IMR-90 (cell line): Measurements from ENCODE around the gene EML4. TPM values are rescaled to one million over a fixed set of nuclear protein-coding genes. Genes with fewer than 3 reads are reported as not detected.
A peak's percentile ranks its signal among the peaks of the same experiment; 100 is the strongest.

Experiments used
- ATAC-seq: fragments of 200-7000 bp; cut with Tn5 transposase; 2 replicates; pipeline ENCODE4 v1.9.1; 2020; ENCODE audit warnings: low read depth, mild to moderate bottlenecking, moderate library complexity
- BruUV-seq: library from RNA; stranded (reverse); fragments of 400-500 nt; replicated peaks from 2 replicates; lab custom pipeline; 2021; lab: Mats Ljungman, UMichigan
- CTCF ChIA-PET: fragments of 300-600 bp; formaldehyde crosslinking; extraction: SDS; loops from one replicate; lab custom pipeline; 2021; ENCODE audit warnings: antibody characterized with exemption; lab: Yijun Ruan, JAX
- POLR2A ChIA-PET: fragments of 300-600 bp; sonication (Branson Sonifier 250); formaldehyde crosslinking; loops from one replicate; lab custom pipeline; 2022; ENCODE audit warnings: antibody characterized with exemption; ENCODE audit not compliant: unreplicated experiment; lab: Charles Lee
- DNase-seq: peaks from one replicate; pipeline ENCODE4 v3.0.0; 2013
- H2AFZ ChIP-seq: replicated peaks from 2 replicates; pipeline ENCODE3; 2013; ENCODE audit warnings: low read length, mild to moderate bottlenecking; ENCODE audit not compliant: poor library complexity
- H2AK5ac ChIP-seq: 2 replicates; pipeline ENCODE4 v1.6.1; 2013; ENCODE audit warnings: low read depth, low read length, inconsistent platforms
- H2AK9ac ChIP-seq: replicated peaks from 2 replicates; pipeline ENCODE3; 2013; ENCODE audit warnings: mild to moderate bottlenecking, low read depth, low read length, moderate library complexity; ENCODE audit not compliant: poor library complexity
- H2BK120ac ChIP-seq: 2 replicates; pipeline ENCODE4 v1.6.1; 2013; ENCODE audit warnings: low read depth, low read length, inconsistent platforms
- H2BK15ac ChIP-seq: 3 replicates; pipeline ENCODE4 v1.6.1; 2013; ENCODE audit warnings: low read depth, low read length, inconsistent platforms
- H2BK20ac ChIP-seq: 2 replicates; pipeline ENCODE4 v1.6.1; 2013; ENCODE audit warnings: low read depth, mild to moderate bottlenecking, inconsistent platforms, low read length, moderate library complexity
- H2BK5ac ChIP-seq: 2 replicates; pipeline ENCODE4 v1.6.1; 2013; ENCODE audit warnings: mild to moderate bottlenecking, low read depth, low read length, inconsistent platforms; ENCODE audit not compliant: poor library complexity, severe bottlenecking
- H3K14ac ChIP-seq: replicated peaks from 2 replicates; pipeline ENCODE4 v1.6.1; 2013; ENCODE audit warnings: low read depth, low read length, inconsistent platforms
- H3K18ac ChIP-seq: 2 replicates; pipeline ENCODE4 v1.6.1; 2013; ENCODE audit warnings: low read depth, low read length, control low read depth
- H3K23ac ChIP-seq: 2 replicates; pipeline ENCODE4 v1.6.1; 2013; ENCODE audit warnings: low read depth, low read length, inconsistent platforms
- H3K27ac ChIP-seq: 2 replicates; pipeline ENCODE4 v1.5.1; 2013; ENCODE audit warnings: mild to moderate bottlenecking, control low read depth, low read length; ENCODE audit not compliant: insufficient read depth
- H3K27me3 ChIP-seq: 2 replicates; pipeline ENCODE4 v1.6.1; 2013; ENCODE audit warnings: low read length; ENCODE audit not compliant: control insufficient read depth, insufficient read depth
- H3K36me3 ChIP-seq: 2 replicates; pipeline ENCODE4 v1.6.1; 2013; ENCODE audit warnings: low read length, mixed read lengths; ENCODE audit not compliant: control insufficient read depth, insufficient read depth
- H3K4ac ChIP-seq: 2 replicates; pipeline ENCODE4 v1.6.1; 2013; ENCODE audit warnings: low read depth, low read length, inconsistent platforms
- H3K4me1 ChIP-seq: 2 replicates; pipeline ENCODE4 v1.6.1; 2013; ENCODE audit warnings: low read length, mixed read lengths; ENCODE audit not compliant: control insufficient read depth, insufficient read depth
- H3K4me2 ChIP-seq: 2 replicates; pipeline ENCODE4 v1.6.1; 2013; ENCODE audit warnings: low read depth, mild to moderate bottlenecking, control low read depth, low read length, moderate library complexity
- H3K4me3 ChIP-seq: 2 replicates; pipeline ENCODE4 v1.5.1; 2013; ENCODE audit warnings: low read depth, mild to moderate bottlenecking, control low read depth, low read length, moderate library complexity; ENCODE audit not compliant: insufficient read depth
- H3K56ac ChIP-seq: 2 replicates; pipeline ENCODE4 v1.6.1; 2013; ENCODE audit warnings: low read length, inconsistent platforms; ENCODE audit not compliant: insufficient read depth; ENCODE audit errors: extremely low read depth
- H3K79me1 ChIP-seq, 2 experiments: 2 replicates each; pipeline ENCODE4 v1.6.1; 2013; ENCODE audit warnings: low read length in 2 of 2, inconsistent platforms in 1 of 2, low read depth in 1 of 2
- H3K9ac ChIP-seq: 2 replicates; pipeline ENCODE4 v1.6.1; 2013; ENCODE audit warnings: low read depth, low read length, control low read depth
- H3K9me1 ChIP-seq: 2 replicates; pipeline ENCODE4 v1.6.1; 2013; ENCODE audit warnings: low read length, inconsistent platforms; ENCODE audit not compliant: insufficient read depth
- H3K9me3 ChIP-seq: 2 replicates; pipeline ENCODE4 v1.6.1; 2013; ENCODE audit warnings: low read length; ENCODE audit not compliant: control insufficient read depth, insufficient read depth
- H4K20me1 ChIP-seq: 2 replicates; pipeline ENCODE4 v1.6.1; 2013; ENCODE audit warnings: low read length, inconsistent platforms; ENCODE audit not compliant: insufficient read depth
- H4K5ac ChIP-seq: 2 replicates; pipeline ENCODE4 v1.6.1; 2013; ENCODE audit warnings: mild to moderate bottlenecking, low read depth, low read length, control low read depth
- H4K8ac ChIP-seq, 2 experiments: 2 replicates each; pipeline ENCODE4 v1.6.1; 2013; ENCODE audit warnings: low read depth in 2 of 2, low read length in 2 of 2, control low read depth in 1 of 2, inconsistent platforms in 1 of 2
- H4K91ac ChIP-seq: 2 replicates; pipeline ENCODE4 v1.6.1; 2013; ENCODE audit warnings: low read depth, low read length, inconsistent platforms; ENCODE audit not compliant: insufficient read depth
- CTCF ChIP-seq: conservative IDR thresholded peaks from 2 replicates; pipeline ENCODE4 v1.5.1; 2012; ENCODE audit warnings: mild to moderate bottlenecking, low read depth, low read length, improper control_type of control experiment
- MAZ ChIP-seq: IDR thresholded peaks from 2 replicates; pipeline ENCODE4 v1.6.1; 2012; ENCODE audit warnings: low read depth, mild to moderate bottlenecking, low read length, improper control_type of control experiment, moderate library complexity, borderline replicate concordance
- MXI1 ChIP-seq: IDR thresholded peaks from 2 replicates; pipeline ENCODE4 v1.6.1; 2012; ENCODE audit warnings: low read depth, mild to moderate bottlenecking, low read length, moderate library complexity, borderline replicate concordance
- RAD21 ChIP-seq: IDR thresholded peaks from 2 replicates; pipeline ENCODE4 v1.6.1; 2012; ENCODE audit warnings: low read length, improper control_type of control experiment
- SMC3 ChIP-seq: fragments of 150-350 bp; IDR thresholded peaks from 2 replicates; pipeline ENCODE4 v1.6.1; 2016; ENCODE audit warnings: low read depth, mild to moderate bottlenecking, antibody characterized with exemption, low read length, moderate library complexity
- USF2 ChIP-seq: fragments of 150-350 bp; IDR thresholded peaks from 2 replicates; pipeline ENCODE4 v1.6.1; 2017; ENCODE audit warnings: mild to moderate bottlenecking, antibody characterized with exemption, low read length, low read depth
- WGBS, 2 experiments: methylation state at CpG; one replicate each; pipeline versions ENCODE4 v1.1.5 to v1.1.7; 2013; ENCODE audit warnings: missing lambda C conversion rate in 2 of 2; ENCODE audit not compliant: insufficient read length in 1 of 2; ENCODE audit errors: extremely low coverage in 2 of 2; 5-methylcytosine and 5-hydroxymethylcytosine counted together
- dilution Hi-C: fragments of 300-500 bp; cut with HindIII; formaldehyde crosslinking; loops from one replicate; pipeline ENCODE4 v1.14.3; 2018; ENCODE audit warnings: low sequenced_read_pairs; ENCODE audit not compliant: unreplicated experiment
- in situ Hi-C: fragments of 300-500 bp; cut with MboI; formaldehyde crosslinking; loops from 3 replicates; pipeline ENCODE4 v1.14.3; 2019; ENCODE audit warnings: low sequenced_read_pairs, inconsistent platforms, mixed read lengths
- intact Hi-C: fragments of 100-400 bp; cut with micrococcal nuclease; formaldehyde crosslinking; loops from 2 replicates; pipeline ENCODE4 v1.10.0; 2022
- polyA plus RNA-seq, 3 experiments: library from polyadenylated mRNA; depleted of rRNA; stranded (reverse); fragments of >200 nt; gene quantifications; 2 replicates each; pipeline ENCODE4 v1.2.3, GENCODE V29; 2012; ENCODE audit warnings: low replicate concordance in 1 of 3
- total RNA-seq: library from RNA; depleted of rRNA; stranded (reverse); fragments of >200 nt; gene quantifications from 2 replicates; pipeline ENCODE4 v1.2.3, GENCODE V29; 2012

EML4 gene
- total and polyA plus RNA-seq, 2 of the 4 experiments (the other 2 are of a cell fraction), result 29.7 to 73.7 TPM

- H2AK9ac ChIP-seq, result peak overlapping the region; percentile 36
- H4K8ac ChIP-seq, result peak overlapping the region in 1 of 2 experiments; percentile 3; a peak in 2 of 4 replicates
- peak overlapping the region; percentile 30; the same call in 1 of the 2 replicates for H2BK20ac ChIP-seq
- ATAC-seq (peak; percentile 24), DNase-seq (peak; percentile 58)
- no peak overlapping the region; the same call in 1 of the 2 replicates for H3K9ac ChIP-seq
- H3K4me2 ChIP-seq, result no peak overlapping the region; the same call in 1 of the 2 replicates
- H2AFZ ChIP-seq, result no peak overlapping the region
- peak overlapping the region; percentile 57; the same call in 1 of the 2 replicates for H2AK5ac ChIP-seq
- H3K14ac ChIP-seq, result peak overlapping the region; percentile 11; the same call in 1 of the 2 replicates
- BruUV-seq, result no TSS peak
- H3K9me1 ChIP-seq, result peaks cover 18% of the 10 kb centered on the region
- TF ChIP-seq USF2 (no peak), MXI1 (no peak), CTCF (peak; percentile 65), MAZ (no peak), SMC3 (peak; percentile 48), RAD21 (peak; percentile 48)
- peak overlapping the region; percentile 19 for H4K5ac ChIP-seq
- no CpG with 5 or more reads among the region's 9 CpGs for WGBS, 2 experiments
- in situ Hi-C loops (no loop called here), dilution Hi-C loops (no loop called here), intact Hi-C loops (loop anchor here (2.0 kb wide), 1 partner anchor 100 kb away; no protein-coding TSS in a partner anchor)
- H3K36me3 ChIP-seq, result no peaks in the 10 kb centered on the region
- no peaks in the 10 kb centered on the region for H3K27me3 ChIP-seq
- no peaks in the 10 kb centered on the region for H3K9me3 ChIP-seq
- H3K4me3 ChIP-seq, result no peak overlapping the region
- H3K23ac ChIP-seq, result peak overlapping the region; percentile 51; the same call in 1 of the 2 replicates
- H3K18ac ChIP-seq, result peak overlapping the region; percentile 15; the same call in 1 of the 2 replicates
- H4K20me1 ChIP-seq, result peaks cover 7% of the 10 kb centered on the region; the same call in 1 of the 2 replicates
- H2BK5ac ChIP-seq, result peak overlapping the region; percentile 32
- peak overlapping the region; percentile 44 for H3K4ac ChIP-seq
- H3K4me1 ChIP-seq, result peaks cover 21% of the 10 kb centered on the region
- peak overlapping the region; percentile 22; the same call in 1 of the 3 replicates for H2BK15ac ChIP-seq
- H2BK120ac ChIP-seq, result peak overlapping the region; percentile 11
- peaks cover 34 to 67% of the 10 kb centered on the region in 2 experiments for H3K79me1 ChIP-seq
- peak overlapping the region; percentile 43; the same call in 1 of the 2 replicates for H4K91ac ChIP-seq
- ChIA-PET CTCF (interaction anchor here (0.6 to 1.5 kb wide), 6 partner anchors 16 to 101 kb away, joined by 3 to 7 read pairs (median 4); no protein-coding TSS in a partner anchor), POLR2A (no interaction called here)
- H3K27ac ChIP-seq, result no peak overlapping the region
- no peak overlapping the region for H3K56ac ChIP-seq
Observed at GRCh38 chr2:42196403-42197267, 27.5 kb downstream of the EML4 start.
